IMR-90 (cell line): Measurements from ENCODE around the gene DRD5. TPM values are rescaled to one million over a fixed set of nuclear protein-coding genes. Genes with fewer than 3 reads are reported as not detected.

Source experiments
- ATAC-seq: fragments of 200-7000 bp; cut with Tn5 transposase; 2 replicates; pipeline ENCODE4 v1.9.1; 2020; ENCODE audit warnings: low read depth, mild to moderate bottlenecking, moderate library complexity
- BruUV-seq: library from RNA; stranded (reverse); fragments of 400-500 nt; replicated peaks from 2 replicates; lab custom pipeline; 2021; lab: Mats Ljungman, UMichigan
- CTCF ChIA-PET: fragments of 300-600 bp; formaldehyde crosslinking; extraction: SDS; loops from one replicate; lab custom pipeline; 2021; ENCODE audit warnings: antibody characterized with exemption; lab: Yijun Ruan, JAX
- POLR2A ChIA-PET: fragments of 300-600 bp; sonication (Branson Sonifier 250); formaldehyde crosslinking; loops from one replicate; lab custom pipeline; 2022; ENCODE audit warnings: antibody characterized with exemption; ENCODE audit not compliant: unreplicated experiment; lab: Charles Lee
- DNase-seq: peaks from one replicate; pipeline ENCODE4 v3.0.0; 2013
- H2AFZ ChIP-seq: replicated peaks from 2 replicates; pipeline ENCODE3; 2013; ENCODE audit warnings: low read length, mild to moderate bottlenecking; ENCODE audit not compliant: poor library complexity
- H2AK5ac ChIP-seq: 2 replicates; pipeline ENCODE4 v1.6.1; 2013; ENCODE audit warnings: low read depth, low read length, inconsistent platforms
- H2AK9ac ChIP-seq: replicated peaks from 2 replicates; pipeline ENCODE3; 2013; ENCODE audit warnings: mild to moderate bottlenecking, low read depth, low read length, moderate library complexity; ENCODE audit not compliant: poor library complexity
- H2BK120ac ChIP-seq: 2 replicates; pipeline ENCODE4 v1.6.1; 2013; ENCODE audit warnings: low read depth, low read length, inconsistent platforms
- H2BK15ac ChIP-seq: 3 replicates; pipeline ENCODE4 v1.6.1; 2013; ENCODE audit warnings: low read depth, low read length, inconsistent platforms
- H2BK20ac ChIP-seq: 2 replicates; pipeline ENCODE4 v1.6.1; 2013; ENCODE audit warnings: low read depth, mild to moderate bottlenecking, inconsistent platforms, low read length, moderate library complexity
- H2BK5ac ChIP-seq: 2 replicates; pipeline ENCODE4 v1.6.1; 2013; ENCODE audit warnings: mild to moderate bottlenecking, low read depth, low read length, inconsistent platforms; ENCODE audit not compliant: poor library complexity, severe bottlenecking
- H3K14ac ChIP-seq: replicated peaks from 2 replicates; pipeline ENCODE4 v1.6.1; 2013; ENCODE audit warnings: low read depth, low read length, inconsistent platforms
- H3K18ac ChIP-seq: 2 replicates; pipeline ENCODE4 v1.6.1; 2013; ENCODE audit warnings: low read depth, low read length, control low read depth
- H3K23ac ChIP-seq: 2 replicates; pipeline ENCODE4 v1.6.1; 2013; ENCODE audit warnings: low read depth, low read length, inconsistent platforms
- H3K27ac ChIP-seq: 2 replicates; pipeline ENCODE4 v1.5.1; 2013; ENCODE audit warnings: mild to moderate bottlenecking, control low read depth, low read length; ENCODE audit not compliant: insufficient read depth
- H3K27me3 ChIP-seq: 2 replicates; pipeline ENCODE4 v1.6.1; 2013; ENCODE audit warnings: low read length; ENCODE audit not compliant: control insufficient read depth, insufficient read depth
- H3K36me3 ChIP-seq: 2 replicates; pipeline ENCODE4 v1.6.1; 2013; ENCODE audit warnings: low read length, mixed read lengths; ENCODE audit not compliant: control insufficient read depth, insufficient read depth
- H3K4ac ChIP-seq: 2 replicates; pipeline ENCODE4 v1.6.1; 2013; ENCODE audit warnings: low read depth, low read length, inconsistent platforms
- H3K4me1 ChIP-seq: 2 replicates; pipeline ENCODE4 v1.6.1; 2013; ENCODE audit warnings: low read length, mixed read lengths; ENCODE audit not compliant: control insufficient read depth, insufficient read depth
- H3K4me2 ChIP-seq: 2 replicates; pipeline ENCODE4 v1.6.1; 2013; ENCODE audit warnings: low read depth, mild to moderate bottlenecking, control low read depth, low read length, moderate library complexity
- H3K4me3 ChIP-seq: 2 replicates; pipeline ENCODE4 v1.5.1; 2013; ENCODE audit warnings: low read depth, mild to moderate bottlenecking, control low read depth, low read length, moderate library complexity; ENCODE audit not compliant: insufficient read depth
- H3K56ac ChIP-seq: 2 replicates; pipeline ENCODE4 v1.6.1; 2013; ENCODE audit warnings: low read length, inconsistent platforms; ENCODE audit not compliant: insufficient read depth; ENCODE audit errors: extremely low read depth
- H3K79me1 ChIP-seq, 2 experiments: 2 replicates each; pipeline ENCODE4 v1.6.1; 2013; ENCODE audit warnings: low read length in 2 of 2, inconsistent platforms in 1 of 2, low read depth in 1 of 2
- H3K9ac ChIP-seq: 2 replicates; pipeline ENCODE4 v1.6.1; 2013; ENCODE audit warnings: low read depth, low read length, control low read depth
- H3K9me1 ChIP-seq: 2 replicates; pipeline ENCODE4 v1.6.1; 2013; ENCODE audit warnings: low read length, inconsistent platforms; ENCODE audit not compliant: insufficient read depth
- H3K9me3 ChIP-seq: 2 replicates; pipeline ENCODE4 v1.6.1; 2013; ENCODE audit warnings: low read length; ENCODE audit not compliant: control insufficient read depth, insufficient read depth
- H4K20me1 ChIP-seq: 2 replicates; pipeline ENCODE4 v1.6.1; 2013; ENCODE audit warnings: low read length, inconsistent platforms; ENCODE audit not compliant: insufficient read depth
- H4K5ac ChIP-seq: 2 replicates; pipeline ENCODE4 v1.6.1; 2013; ENCODE audit warnings: mild to moderate bottlenecking, low read depth, low read length, control low read depth
- H4K8ac ChIP-seq, 2 experiments: 2 replicates each; pipeline ENCODE4 v1.6.1; 2013; ENCODE audit warnings: low read depth in 2 of 2, low read length in 2 of 2, control low read depth in 1 of 2, inconsistent platforms in 1 of 2
- H4K91ac ChIP-seq: 2 replicates; pipeline ENCODE4 v1.6.1; 2013; ENCODE audit warnings: low read depth, low read length, inconsistent platforms; ENCODE audit not compliant: insufficient read depth
- BHLHE40 ChIP-seq: fragments of 150-350 bp; IDR thresholded peaks from 2 replicates; pipeline ENCODE4 v1.6.1; 2016; ENCODE audit warnings: mild to moderate bottlenecking, low read depth, low read length
- MAFK ChIP-seq: IDR thresholded peaks from 2 replicates; pipeline ENCODE4 v1.6.1; 2012; ENCODE audit warnings: low read depth, low read length, improper control_type of control experiment
- MAZ ChIP-seq: IDR thresholded peaks from 2 replicates; pipeline ENCODE4 v1.6.1; 2012; ENCODE audit warnings: low read depth, mild to moderate bottlenecking, low read length, improper control_type of control experiment, moderate library complexity, borderline replicate concordance
- MXI1 ChIP-seq: IDR thresholded peaks from 2 replicates; pipeline ENCODE4 v1.6.1; 2012; ENCODE audit warnings: low read depth, mild to moderate bottlenecking, low read length, moderate library complexity, borderline replicate concordance
- NFE2L2 ChIP-seq: fragments of 150-350 bp; IDR thresholded peaks from 2 replicates; pipeline ENCODE4 v1.6.1; 2016; ENCODE audit warnings: low read depth, mild to moderate bottlenecking, low read length
- RCOR1 ChIP-seq: IDR thresholded peaks from 2 replicates; pipeline ENCODE4 v1.6.1; 2012; ENCODE audit warnings: mild to moderate bottlenecking, low read length, improper control_type of control experiment; ENCODE audit not compliant: insufficient replicate concordance
- SMC3 ChIP-seq: fragments of 150-350 bp; IDR thresholded peaks from 2 replicates; pipeline ENCODE4 v1.6.1; 2016; ENCODE audit warnings: low read depth, mild to moderate bottlenecking, antibody characterized with exemption, low read length, moderate library complexity
- WGBS, 2 experiments: methylation state at CpG; one replicate each; pipeline versions ENCODE4 v1.1.5 to v1.1.7; 2013; ENCODE audit warnings: missing lambda C conversion rate in 2 of 2; ENCODE audit not compliant: insufficient read length in 1 of 2; ENCODE audit errors: extremely low coverage in 2 of 2; 5-methylcytosine and 5-hydroxymethylcytosine counted together
- dilution Hi-C: fragments of 300-500 bp; cut with HindIII; formaldehyde crosslinking; loops from one replicate; pipeline ENCODE4 v1.14.3; 2018; ENCODE audit warnings: low sequenced_read_pairs; ENCODE audit not compliant: unreplicated experiment
- in situ Hi-C: fragments of 300-500 bp; cut with MboI; formaldehyde crosslinking; loops from 3 replicates; pipeline ENCODE4 v1.14.3; 2019; ENCODE audit warnings: low sequenced_read_pairs, inconsistent platforms, mixed read lengths
- intact Hi-C: fragments of 100-400 bp; cut with micrococcal nuclease; formaldehyde crosslinking; loops from 2 replicates; pipeline ENCODE4 v1.10.0; 2022
- polyA plus RNA-seq, 3 experiments: library from polyadenylated mRNA; depleted of rRNA; stranded (reverse); fragments of >200 nt; gene quantifications; 2 replicates each; pipeline ENCODE4 v1.2.3, GENCODE V29; 2012; ENCODE audit warnings: low replicate concordance in 1 of 3
- total RNA-seq: library from RNA; depleted of rRNA; stranded (reverse); fragments of >200 nt; gene quantifications from 2 replicates; pipeline ENCODE4 v1.2.3, GENCODE V29; 2012
- TF ChIP-seq, protein P1 (sequence below): fragments of 150-350 bp; IDR thresholded peaks from 2 replicates; pipeline ENCODE4 v1.6.1; 2017; ENCODE audit warnings: mild to moderate bottlenecking, antibody characterized with exemption, low read length, low read depth
- TF ChIP-seq, protein P2 (sequence below): conservative IDR thresholded peaks from 2 replicates; pipeline ENCODE4 v1.5.1; 2012; ENCODE audit warnings: mild to moderate bottlenecking, low read depth, low read length, improper control_type of control experiment

Gene DRD5
- total and polyA plus RNA-seq, 2 of the 4 experiments (the other 2 are of a cell fraction) = not detected

GRCh38 chr4:9773471-9773870, 8.0 kb upstream of the DRD5 start:
- Histone ChIP-seq H3K14ac (no peak overlapping the region), H4K91ac (no peak overlapping the region), H4K20me1 (no peaks in the 10 kb centered on the region), H3K56ac (no peak overlapping the region), H3K4me2 (no peak overlapping the region), H3K36me3 (no peaks in the 10 kb centered on the region), H3K23ac (no peak overlapping the region), H3K4ac (no peak overlapping the region), H3K27me3 (no peaks in the 10 kb centered on the region), H3K4me1 (no peaks in the 10 kb centered on the region), H3K18ac (no peak overlapping the region), H3K9me3 (no peaks in the 10 kb centered on the region), H3K27ac (no peak overlapping the region), H2AK9ac (no peak overlapping the region), H2BK120ac (no peak overlapping the region), H2BK5ac (no peak overlapping the region), H3K9me1 (no peaks in the 10 kb centered on the region), H4K8ac (no peak overlapping the region), H2AK5ac (no peak overlapping the region), H3K4me3 (no peak overlapping the region), H2BK20ac (no peak overlapping the region), H4K5ac (no peak overlapping the region), H3K79me1 (no peaks in the 10 kb centered on the region), H2BK15ac (no peak overlapping the region), H3K9ac (no peak overlapping the region), H2AFZ (no peak overlapping the region)
- ChIA-PET CTCF (no interaction called here), POLR2A (no interaction called here)
- DNase-seq (no peak), ATAC-seq (no peak)
- in situ Hi-C loops = no loop called here
- dilution Hi-C loops = no loop called here
- TF ChIP-seq NFE2L2 (no peak), RCOR1 (no peak), MXI1 (no peak), MAZ (no peak), MAFK (no peak), BHLHE40 (no peak), SMC3 (no peak)
- TF ChIP-seq, protein P1, sequence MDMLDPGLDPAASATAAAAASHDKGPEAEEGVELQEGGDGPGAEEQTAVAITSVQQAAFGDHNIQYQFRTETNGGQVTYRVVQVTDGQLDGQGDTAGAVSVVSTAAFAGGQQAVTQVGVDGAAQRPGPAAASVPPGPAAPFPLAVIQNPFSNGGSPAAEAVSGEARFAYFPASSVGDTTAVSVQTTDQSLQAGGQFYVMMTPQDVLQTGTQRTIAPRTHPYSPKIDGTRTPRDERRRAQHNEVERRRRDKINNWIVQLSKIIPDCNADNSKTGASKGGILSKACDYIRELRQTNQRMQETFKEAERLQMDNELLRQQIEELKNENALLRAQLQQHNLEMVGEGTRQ = no peak
- TF ChIP-seq, protein P2, sequence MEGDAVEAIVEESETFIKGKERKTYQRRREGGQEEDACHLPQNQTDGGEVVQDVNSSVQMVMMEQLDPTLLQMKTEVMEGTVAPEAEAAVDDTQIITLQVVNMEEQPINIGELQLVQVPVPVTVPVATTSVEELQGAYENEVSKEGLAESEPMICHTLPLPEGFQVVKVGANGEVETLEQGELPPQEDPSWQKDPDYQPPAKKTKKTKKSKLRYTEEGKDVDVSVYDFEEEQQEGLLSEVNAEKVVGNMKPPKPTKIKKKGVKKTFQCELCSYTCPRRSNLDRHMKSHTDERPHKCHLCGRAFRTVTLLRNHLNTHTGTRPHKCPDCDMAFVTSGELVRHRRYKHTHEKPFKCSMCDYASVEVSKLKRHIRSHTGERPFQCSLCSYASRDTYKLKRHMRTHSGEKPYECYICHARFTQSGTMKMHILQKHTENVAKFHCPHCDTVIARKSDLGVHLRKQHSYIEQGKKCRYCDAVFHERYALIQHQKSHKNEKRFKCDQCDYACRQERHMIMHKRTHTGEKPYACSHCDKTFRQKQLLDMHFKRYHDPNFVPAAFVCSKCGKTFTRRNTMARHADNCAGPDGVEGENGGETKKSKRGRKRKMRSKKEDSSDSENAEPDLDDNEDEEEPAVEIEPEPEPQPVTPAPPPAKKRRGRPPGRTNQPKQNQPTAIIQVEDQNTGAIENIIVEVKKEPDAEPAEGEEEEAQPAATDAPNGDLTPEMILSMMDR = no peak
- BruUV-seq = no TSS peak
- WGBS, 2 experiments = no CpG with 5 or more reads among the region's 3 CpGs
- intact Hi-C loops = no loop called here
